GM10266 (cell line): ENCODE results near the gene MAB21L2.

Experiments used
- DNase-seq: peaks from one replicate; pipeline ENCODE4 v3.0.0; 2012; ENCODE audit errors: extremely low spot score
- TF ChIP-seq, protein P1 (sequence below): IDR thresholded peaks from 2 replicates; pipeline ENCODE4 v1.5.1; 2012; ENCODE audit warnings: mild to moderate bottlenecking, low read depth; ENCODE audit not compliant: control insufficient read depth, insufficient read depth; ENCODE audit errors: missing control alignments

The MAB21L2 gene

DNA sequence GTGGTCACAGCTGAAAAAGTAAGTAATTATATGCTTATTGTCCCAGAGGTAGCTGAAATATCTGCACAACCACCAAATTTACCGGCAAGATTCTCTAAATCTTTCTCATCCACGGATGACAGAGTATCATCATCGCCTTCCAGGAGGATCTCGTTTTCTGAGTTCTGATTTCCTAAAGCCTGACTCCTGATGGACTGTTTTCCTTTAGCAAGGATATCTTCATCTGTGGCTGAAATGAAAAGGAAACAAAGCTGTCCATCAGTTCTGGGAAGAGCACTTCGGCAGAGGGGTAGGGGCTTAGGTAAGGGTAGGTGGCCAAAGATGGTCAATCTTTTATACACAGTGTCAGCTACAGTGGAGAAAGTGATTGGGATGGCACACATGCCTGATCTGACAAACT, 8.7 kb downstream of the MAB21L2 start:
- DNase-seq = no peak
- TF ChIP-seq, protein P1, sequence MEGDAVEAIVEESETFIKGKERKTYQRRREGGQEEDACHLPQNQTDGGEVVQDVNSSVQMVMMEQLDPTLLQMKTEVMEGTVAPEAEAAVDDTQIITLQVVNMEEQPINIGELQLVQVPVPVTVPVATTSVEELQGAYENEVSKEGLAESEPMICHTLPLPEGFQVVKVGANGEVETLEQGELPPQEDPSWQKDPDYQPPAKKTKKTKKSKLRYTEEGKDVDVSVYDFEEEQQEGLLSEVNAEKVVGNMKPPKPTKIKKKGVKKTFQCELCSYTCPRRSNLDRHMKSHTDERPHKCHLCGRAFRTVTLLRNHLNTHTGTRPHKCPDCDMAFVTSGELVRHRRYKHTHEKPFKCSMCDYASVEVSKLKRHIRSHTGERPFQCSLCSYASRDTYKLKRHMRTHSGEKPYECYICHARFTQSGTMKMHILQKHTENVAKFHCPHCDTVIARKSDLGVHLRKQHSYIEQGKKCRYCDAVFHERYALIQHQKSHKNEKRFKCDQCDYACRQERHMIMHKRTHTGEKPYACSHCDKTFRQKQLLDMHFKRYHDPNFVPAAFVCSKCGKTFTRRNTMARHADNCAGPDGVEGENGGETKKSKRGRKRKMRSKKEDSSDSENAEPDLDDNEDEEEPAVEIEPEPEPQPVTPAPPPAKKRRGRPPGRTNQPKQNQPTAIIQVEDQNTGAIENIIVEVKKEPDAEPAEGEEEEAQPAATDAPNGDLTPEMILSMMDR = no peak

GRCh38 chr4:150591406-150591805, 9.5 kb downstream of the MAB21L2 start:
- DNase-seq = no peak
- TF ChIP-seq, protein P1 = no peak

DNA sequence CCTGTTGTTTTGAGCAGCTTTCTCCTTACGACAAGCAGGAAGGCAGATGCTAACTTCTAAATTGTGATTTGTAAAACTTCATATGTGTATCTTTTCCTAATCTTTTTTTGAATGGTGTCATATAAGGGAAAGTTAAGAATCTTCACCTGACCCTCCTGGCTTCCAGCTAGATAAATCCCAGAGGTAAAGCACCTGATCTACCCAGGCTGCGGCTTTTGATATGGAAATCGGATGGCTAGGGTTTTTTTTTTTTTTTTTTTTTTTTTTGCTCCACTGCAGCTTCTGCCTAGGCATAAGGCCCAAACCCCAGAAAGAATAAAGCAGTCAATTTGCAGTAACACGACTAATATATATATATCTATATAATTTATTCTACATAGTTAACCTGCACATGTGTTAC, 10.0 kb downstream of the MAB21L2 start:
- no peak for DNase-seq
- TF ChIP-seq, protein P1 = no peak

DNA sequence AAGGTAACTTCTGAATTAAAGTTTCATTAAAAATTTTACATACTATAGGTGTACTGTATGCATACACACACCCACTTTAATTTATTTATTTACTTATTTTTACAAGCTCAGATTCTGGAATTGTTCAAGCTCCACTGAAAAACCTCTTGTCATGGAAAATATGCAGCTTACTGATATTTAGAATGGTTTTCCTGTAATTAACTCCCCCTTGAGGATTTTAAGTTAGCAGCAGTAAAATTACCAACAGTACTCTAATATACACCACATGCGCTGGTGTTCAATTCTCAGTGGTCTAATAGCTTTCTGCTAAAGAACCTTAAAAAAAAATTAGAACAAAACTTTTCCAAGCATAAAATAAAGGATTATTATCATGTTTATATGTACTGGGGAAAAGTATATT, 12.0 kb downstream of the MAB21L2 start:
- DNase-seq = no peak
- TF ChIP-seq, protein P1 = no peak

- DNase-seq = no peak
- TF ChIP-seq, protein P1 = no peak
Observed at GRCh38 chr4:150598909-150599308, 17.0 kb downstream of the MAB21L2 start.

DNA sequence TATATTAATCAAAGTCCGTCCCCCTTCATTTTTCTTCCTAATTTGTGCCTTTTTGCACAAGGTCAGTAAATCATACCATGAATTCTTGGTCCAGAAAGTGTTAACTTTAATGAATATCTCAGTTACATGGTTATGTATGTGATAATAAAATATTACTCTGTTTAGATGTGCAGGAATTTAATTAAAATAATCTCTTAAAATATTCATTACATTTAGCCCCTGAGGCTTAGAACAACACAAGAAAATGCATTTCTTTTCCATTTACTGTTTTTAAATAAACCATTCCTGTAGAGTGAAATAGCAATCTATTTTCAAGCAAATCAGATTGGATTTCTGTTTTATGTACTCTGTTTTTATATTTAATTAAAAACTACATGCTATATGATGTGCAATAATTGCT, 17.6 kb downstream of the MAB21L2 start:
- TF ChIP-seq, protein P1 = no peak
- no peak for DNase-seq

DNA sequence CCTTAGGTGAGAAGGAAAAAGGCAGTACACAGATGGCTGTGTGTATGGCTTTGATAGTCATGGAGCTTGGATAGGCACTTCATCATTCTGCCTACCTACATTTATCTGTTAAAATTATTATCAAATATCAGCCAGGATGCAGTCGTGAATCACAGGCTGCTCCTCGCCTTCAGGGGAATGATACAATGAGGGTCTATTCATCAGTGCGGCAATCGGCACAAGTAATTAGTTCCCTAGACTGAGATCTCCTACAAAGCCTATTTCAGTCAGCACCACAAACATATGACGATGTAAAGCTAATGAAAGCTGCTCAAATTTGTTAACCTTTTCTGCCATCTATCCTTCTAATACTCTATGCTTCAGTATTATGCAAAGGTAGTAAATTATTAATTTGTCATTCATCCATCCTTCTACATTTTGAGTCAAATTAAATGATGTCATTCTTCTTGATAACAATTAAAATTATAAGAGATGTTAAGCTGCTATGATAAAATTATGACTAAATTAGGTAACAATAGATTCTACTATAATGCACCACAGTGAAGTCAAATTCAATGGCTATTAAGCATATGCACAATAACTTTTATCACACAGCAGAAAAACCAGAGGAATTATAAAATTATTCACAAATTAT, 19.0 kb downstream of the MAB21L2 start:
- TF ChIP-seq, protein P1 = no peak

More for the DNA sequence above, 19.0 kb downstream of the MAB21L2 start:
- DNase-seq = no peak
